Activated CD4-positive, alpha-beta memory T cell treated with anti-CD3 and anti-CD28 coated beads, Interleukin-2, amount 10 ng/mL, durations not matched to agents 7 days and 5 days (primary cell): ENCODE measurements around the gene EFCAB6. TPM values are rescaled to one million over a fixed set of nuclear protein-coding genes. Genes with fewer than 3 reads are reported as not detected.

ENCODE experiments used
- CTCF ChIA-PET: fragments of 350-600 bp; sonication (Branson Sonifier 250); formaldehyde crosslinking; loops from one replicate; lab custom pipeline; 2021; ENCODE audit warnings: antibody characterized with exemption, inconsistent platforms; lab: Charles Lee
- POLR2A ChIA-PET: fragments of 350-600 bp; sonication (Branson Sonifier 250); formaldehyde crosslinking; loops from one replicate; lab custom pipeline; 2021; ENCODE audit warnings: antibody characterized with exemption; lab: Charles Lee
- DNase-seq: peaks from one replicate; pipeline ENCODE4 v3.0.0-alpha.2; 2020
- H3K27ac Mint-ChIP-seq: one replicate; pipeline ENCODE4 v1.8.0; 2021; ENCODE audit warnings: mild to moderate bottlenecking, mixed read lengths
- H3K27me3 Mint-ChIP-seq: one replicate; pipeline ENCODE4 v1.8.0; 2021; ENCODE audit warnings: mixed read lengths
- H3K36me3 Mint-ChIP-seq: one replicate; pipeline ENCODE4 v1.8.0; 2021; ENCODE audit warnings: low read depth, mixed read lengths
- H3K4me1 Mint-ChIP-seq: one replicate; pipeline ENCODE4 v1.8.0; 2021; ENCODE audit warnings: mixed read lengths
- H3K4me3 Mint-ChIP-seq: one replicate; pipeline ENCODE4 v1.8.0; 2021; ENCODE audit warnings: mild to moderate bottlenecking, mixed read lengths
- H3K9me3 Mint-ChIP-seq: one replicate; pipeline ENCODE4 v1.8.0; 2021; ENCODE audit warnings: mixed read lengths
- total RNA-seq, 2 experiments: library from RNA; stranded (reverse); gene quantifications; one replicate each; pipeline ENCODE4 v1.2.3, GENCODE V29; 2021

Gene EFCAB6
- total RNA-seq, 2 experiments from 2014 or later, result 0.18 TPM; not detected in 1

- CTCF ChIA-PET, result no interaction called here
- DNase-seq, result no peak
- POLR2A ChIA-PET, result no interaction called here
- peaks cover 3% of the 10 kb centered on the region for H3K27me3 Mint-ChIP-seq
- no peak overlapping the region for H3K27ac Mint-ChIP-seq
- no peaks in the 10 kb centered on the region for H3K36me3 Mint-ChIP-seq
- H3K4me1 Mint-ChIP-seq, result no peaks in the 10 kb centered on the region
- H3K4me3 Mint-ChIP-seq, result no peak overlapping the region
- H3K9me3 Mint-ChIP-seq, result no peaks in the 10 kb centered on the region
Observed at GRCh38 chr22:43739851-43740379, 72.2 kb downstream of the EFCAB6 start.

GRCh38 chr22:43737150-43737828 is 74.8 kb downstream of the EFCAB6 start:
- H3K27me3 Mint-ChIP-seq, result no peaks in the 10 kb centered on the region
- H3K4me1 Mint-ChIP-seq, result no peaks in the 10 kb centered on the region
- ChIA-PET POLR2A (no interaction called here), CTCF (no interaction called here)
- no peak for DNase-seq
- H3K36me3 Mint-ChIP-seq, result no peaks in the 10 kb centered on the region
- H3K9me3 Mint-ChIP-seq, result no peaks in the 10 kb centered on the region
- H3K4me3 Mint-ChIP-seq, result no peak overlapping the region
- H3K27ac Mint-ChIP-seq, result no peak overlapping the region

GRCh38 chr22:43736651-43737050 is 75.5 kb downstream of the EFCAB6 start:
- H3K4me3 Mint-ChIP-seq, result no peak overlapping the region
- CTCF ChIA-PET, result no interaction called here
- DNase-seq, result no peak
- no peaks in the 10 kb centered on the region for H3K27me3 Mint-ChIP-seq
- POLR2A ChIA-PET, result no interaction called here
- H3K27ac Mint-ChIP-seq, result no peak overlapping the region
- H3K4me1 Mint-ChIP-seq, result no peaks in the 10 kb centered on the region
- no peaks in the 10 kb centered on the region for H3K36me3 Mint-ChIP-seq
- no peaks in the 10 kb centered on the region for H3K9me3 Mint-ChIP-seq

- H3K27ac Mint-ChIP-seq, result no peak overlapping the region
Observed at GRCh38 chr22:43734370-43735150, 77.5 kb downstream of the EFCAB6 start.

GRCh38 chr22:43733138-43733537 is 79.0 kb downstream of the EFCAB6 start:
- Mint-ChIP-seq H3K4me1 (no peaks in the 10 kb centered on the region), H3K27me3 (peaks cover 14% of the 10 kb centered on the region), H3K36me3 (no peaks in the 10 kb centered on the region), H3K9me3 (no peaks in the 10 kb centered on the region), H3K27ac (no peak overlapping the region), H3K4me3 (no peak overlapping the region)
- DNase-seq, result no peak
- POLR2A ChIA-PET, result no interaction called here
- CTCF ChIA-PET, result no interaction called here

More at GRCh38 chr22:43734370-43735150, 77.5 kb downstream of the EFCAB6 start:
- no peak for DNase-seq
- ChIA-PET POLR2A (no interaction called here), CTCF (no interaction called here)
- H3K27me3 Mint-ChIP-seq, result peaks cover 4% of the 10 kb centered on the region
- H3K4me1 Mint-ChIP-seq, result no peaks in the 10 kb centered on the region
- no peaks in the 10 kb centered on the region for H3K36me3 Mint-ChIP-seq
- no peaks in the 10 kb centered on the region for H3K9me3 Mint-ChIP-seq
- no peak overlapping the region for H3K4me3 Mint-ChIP-seq

- DNase-seq, result no peak
- Mint-ChIP-seq H3K4me1 (no peaks in the 10 kb centered on the region), H3K27me3 (peaks cover 15% of the 10 kb centered on the region), H3K27ac (no peak overlapping the region), H3K36me3 (no peaks in the 10 kb centered on the region), H3K9me3 (no peaks in the 10 kb centered on the region), H3K4me3 (no peak overlapping the region)
- ChIA-PET POLR2A (no interaction called here), CTCF (no interaction called here)
Observed at GRCh38 chr22:43731988-43732387, 80.1 kb downstream of the EFCAB6 start.

- no peak overlapping the region for H3K4me3 Mint-ChIP-seq
- H3K27ac Mint-ChIP-seq, result no peak overlapping the region
- peaks cover 15% of the 10 kb centered on the region for H3K27me3 Mint-ChIP-seq
- CTCF ChIA-PET, result no interaction called here
- no peaks in the 10 kb centered on the region for H3K36me3 Mint-ChIP-seq
- no peaks in the 10 kb centered on the region for H3K9me3 Mint-ChIP-seq
- POLR2A ChIA-PET, result no interaction called here
- DNase-seq, result no peak
- H3K4me1 Mint-ChIP-seq, result peaks cover 12% of the 10 kb centered on the region
Observed at GRCh38 chr22:43726964-43727543, 85.1 kb downstream of the EFCAB6 start.

- DNase-seq, result no peak
- POLR2A ChIA-PET, result no interaction called here
- Mint-ChIP-seq H3K4me1 (peaks cover 12% of the 10 kb centered on the region), H3K27ac (no peak overlapping the region), H3K36me3 (no peaks in the 10 kb centered on the region), H3K27me3 (peaks cover 20% of the 10 kb centered on the region), H3K4me3 (no peak overlapping the region), H3K9me3 (no peaks in the 10 kb centered on the region)
- CTCF ChIA-PET, result no interaction called here
Observed at GRCh38 chr22:43726322-43726721, 85.8 kb downstream of the EFCAB6 start.

- no peaks in the 10 kb centered on the region for H3K9me3 Mint-ChIP-seq
- H3K4me3 Mint-ChIP-seq, result no peak overlapping the region
- H3K4me1 Mint-ChIP-seq, result peaks cover 12% of the 10 kb centered on the region
- CTCF ChIA-PET, result interaction anchor here (1.2 kb wide), 1 partner anchor 11 kb away, joined by 3 read pairs; no protein-coding TSS in a partner anchor
- no peaks in the 10 kb centered on the region for H3K36me3 Mint-ChIP-seq
- H3K27ac Mint-ChIP-seq, result no peak overlapping the region
- POLR2A ChIA-PET, result no interaction called here
- DNase-seq, result no peak
- H3K27me3 Mint-ChIP-seq, result peaks cover 22% of the 10 kb centered on the region
Observed at GRCh38 chr22:43723816-43724215, 88.3 kb downstream of the EFCAB6 start.

GRCh38 chr22:43722444-43722843 is 89.7 kb downstream of the EFCAB6 start:
- Mint-ChIP-seq H3K4me1 (peaks cover 12% of the 10 kb centered on the region), H3K9me3 (no peaks in the 10 kb centered on the region), H3K36me3 (no peaks in the 10 kb centered on the region), H3K27me3 (peaks cover 14% of the 10 kb centered on the region), H3K27ac (no peak overlapping the region), H3K4me3 (no peak overlapping the region)
- ChIA-PET CTCF (interaction anchor here (0.7 kb wide), 1 partner anchor 30 kb away, joined by 4 read pairs; no protein-coding TSS in a partner anchor), POLR2A (no interaction called here)
- no peak for DNase-seq

- no peak overlapping the region for H3K27ac Mint-ChIP-seq
- H3K36me3 Mint-ChIP-seq, result no peaks in the 10 kb centered on the region
- no peak overlapping the region for H3K4me3 Mint-ChIP-seq
- ChIA-PET POLR2A (no interaction called here), CTCF (no interaction called here)
- H3K4me1 Mint-ChIP-seq, result peaks cover 12% of the 10 kb centered on the region
- peaks cover 14% of the 10 kb centered on the region for H3K27me3 Mint-ChIP-seq
- no peaks in the 10 kb centered on the region for H3K9me3 Mint-ChIP-seq
- no peak for DNase-seq
Observed at GRCh38 chr22:43720716-43721115, 91.4 kb downstream of the EFCAB6 start.

GRCh38 chr22:43714104-43714503 is 98.0 kb downstream of the EFCAB6 start:
- Mint-ChIP-seq H3K4me3 (no peak overlapping the region), H3K27ac (no peak overlapping the region), H3K9me3 (no peaks in the 10 kb centered on the region), H3K36me3 (no peaks in the 10 kb centered on the region), H3K4me1 (no peaks in the 10 kb centered on the region), H3K27me3 (peaks cover 2% of the 10 kb centered on the region)
- POLR2A ChIA-PET, result no interaction called here
- no peak for DNase-seq
- CTCF ChIA-PET, result no interaction called here

GRCh38 chr22:43711681-43712080 is 100.4 kb downstream of the EFCAB6 start:
- Mint-ChIP-seq H3K36me3 (no peaks in the 10 kb centered on the region), H3K4me1 (no peaks in the 10 kb centered on the region), H3K9me3 (no peaks in the 10 kb centered on the region), H3K27ac (no peak overlapping the region), H3K4me3 (no peak overlapping the region), H3K27me3 (peaks cover 10% of the 10 kb centered on the region)
- DNase-seq, result no peak
- ChIA-PET CTCF (interaction anchor here (1.8 kb wide), 1 partner anchor 14 kb away, joined by 3 read pairs; no protein-coding TSS in a partner anchor), POLR2A (no interaction called here)
